Right atrium auricular region (tissue), 2 donors: ENCODE measurements around the gene MTF2. TPM values are rescaled to one million over a fixed set of nuclear protein-coding genes. Genes with fewer than 3 reads are reported as not detected.

ENCODE experiments used
- DNase-seq: peaks from one replicate; pipeline ENCODE4 v3.0.0-alpha.2; 2019; ENCODE audit warnings: low spot score
- H3K27ac ChIP-seq, 2 donors: fragments of 200-600 bp; sonication (generic); 1 replicate in 1 of 2; 2 replicates in 1 of 2; pipeline ENCODE4 v1.5.1; 2016 to 2019
- H3K27me3 ChIP-seq, 2 donors: fragments of 200-600 bp; sonication (generic); one replicate each; pipeline versions ENCODE4 v1.5.1 to v1.6.0; 2017 to 2019
- H3K36me3 ChIP-seq: fragments of 200-600 bp; sonication (generic); one replicate; pipeline ENCODE4 v1.5.1; 2016
- H3K4me1 ChIP-seq, 2 donors: fragments of 200-600 bp; sonication (generic); one replicate each; pipeline versions ENCODE4 v1.5.1 to v1.6.0; 2017 to 2019
- H3K4me3 ChIP-seq, 2 donors: fragments of 200-600 bp; sonication (generic); 1 replicate in 1 of 2; 2 replicates in 1 of 2; pipeline ENCODE4 v1.5.1; 2017 to 2019; ENCODE audit warnings: mild to moderate bottlenecking in 1 of 2, moderate library complexity in 1 of 2
- H3K9me3 ChIP-seq, 2 donors: fragments of 200-600 bp; sonication (generic); one replicate each; pipeline ENCODE4 v1.5.1; 2019
- total RNA-seq, 2 donors: library from RNA; depleted of rRNA; stranded (reverse); fragments of >200 nt; gene quantifications; one replicate each; pipeline ENCODE4 v1.1.0, GENCODE V29; 2016
- TF ChIP-seq, protein P1 (sequence below), 2 donors: fragments of 200-600 bp; sonication (generic); IDR thresholded peaks; one replicate each; pipeline ENCODE4 v1.5.1; 2019; ENCODE audit warnings: antibody characterized with exemption in 2 of 2

The MTF2 gene
- total RNA-seq, 2 donors from 2014 or later: 6.2 to 6.3 TPM

DNA sequence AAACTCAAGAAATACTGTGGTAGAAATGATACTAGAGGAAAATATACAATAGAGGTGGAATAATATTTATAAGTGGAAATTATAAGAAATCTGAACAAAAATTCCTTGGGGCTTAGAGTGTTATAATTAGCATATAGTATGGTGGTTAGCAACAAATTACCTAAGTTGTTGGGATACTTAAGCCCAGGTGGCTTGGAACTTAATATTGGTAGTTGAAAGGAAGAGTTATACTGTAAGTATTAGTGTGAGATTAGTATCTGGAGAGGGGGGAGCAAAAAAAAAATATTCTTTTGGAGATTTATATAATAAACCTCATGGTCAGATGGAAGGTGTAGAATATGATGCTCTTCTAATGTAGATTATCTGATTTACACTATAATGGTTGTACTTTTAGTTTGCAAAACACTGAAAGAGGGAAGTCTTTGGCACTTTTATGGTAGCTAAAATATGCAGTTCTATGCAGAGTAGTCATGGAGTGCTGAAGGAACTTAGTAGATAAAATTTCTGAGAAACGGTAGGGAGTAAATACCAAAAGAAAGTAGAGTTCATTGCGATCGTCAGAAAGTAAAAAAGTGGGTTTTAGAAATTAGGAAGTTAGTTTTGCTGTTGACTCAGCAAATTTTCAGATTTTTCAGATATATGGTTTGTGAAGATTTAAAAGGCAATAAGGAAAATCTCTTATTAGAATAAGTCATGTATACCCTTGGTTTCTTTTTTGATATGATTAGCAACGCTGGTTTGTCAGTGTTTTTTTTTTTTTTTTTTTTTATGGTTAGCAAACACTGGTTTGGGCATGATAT, 45.7 kb downstream of the MTF2 start:
- DNase-seq: no peak
- Histone ChIP-seq H3K27me3 (no peaks in the 10 kb centered on the region), H3K9me3 (no peaks in the 10 kb centered on the region), H3K4me3 (no peak overlapping the region), H3K36me3 (peaks cover 9% of the 10 kb centered on the region), H3K27ac (no peak overlapping the region), H3K4me1 (no peaks in the 10 kb centered on the region)
- TF ChIP-seq, protein P1, sequence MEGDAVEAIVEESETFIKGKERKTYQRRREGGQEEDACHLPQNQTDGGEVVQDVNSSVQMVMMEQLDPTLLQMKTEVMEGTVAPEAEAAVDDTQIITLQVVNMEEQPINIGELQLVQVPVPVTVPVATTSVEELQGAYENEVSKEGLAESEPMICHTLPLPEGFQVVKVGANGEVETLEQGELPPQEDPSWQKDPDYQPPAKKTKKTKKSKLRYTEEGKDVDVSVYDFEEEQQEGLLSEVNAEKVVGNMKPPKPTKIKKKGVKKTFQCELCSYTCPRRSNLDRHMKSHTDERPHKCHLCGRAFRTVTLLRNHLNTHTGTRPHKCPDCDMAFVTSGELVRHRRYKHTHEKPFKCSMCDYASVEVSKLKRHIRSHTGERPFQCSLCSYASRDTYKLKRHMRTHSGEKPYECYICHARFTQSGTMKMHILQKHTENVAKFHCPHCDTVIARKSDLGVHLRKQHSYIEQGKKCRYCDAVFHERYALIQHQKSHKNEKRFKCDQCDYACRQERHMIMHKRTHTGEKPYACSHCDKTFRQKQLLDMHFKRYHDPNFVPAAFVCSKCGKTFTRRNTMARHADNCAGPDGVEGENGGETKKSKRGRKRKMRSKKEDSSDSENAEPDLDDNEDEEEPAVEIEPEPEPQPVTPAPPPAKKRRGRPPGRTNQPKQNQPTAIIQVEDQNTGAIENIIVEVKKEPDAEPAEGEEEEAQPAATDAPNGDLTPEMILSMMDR (IDR thresholded peaks at IDR 0.05): no peak

DNA sequence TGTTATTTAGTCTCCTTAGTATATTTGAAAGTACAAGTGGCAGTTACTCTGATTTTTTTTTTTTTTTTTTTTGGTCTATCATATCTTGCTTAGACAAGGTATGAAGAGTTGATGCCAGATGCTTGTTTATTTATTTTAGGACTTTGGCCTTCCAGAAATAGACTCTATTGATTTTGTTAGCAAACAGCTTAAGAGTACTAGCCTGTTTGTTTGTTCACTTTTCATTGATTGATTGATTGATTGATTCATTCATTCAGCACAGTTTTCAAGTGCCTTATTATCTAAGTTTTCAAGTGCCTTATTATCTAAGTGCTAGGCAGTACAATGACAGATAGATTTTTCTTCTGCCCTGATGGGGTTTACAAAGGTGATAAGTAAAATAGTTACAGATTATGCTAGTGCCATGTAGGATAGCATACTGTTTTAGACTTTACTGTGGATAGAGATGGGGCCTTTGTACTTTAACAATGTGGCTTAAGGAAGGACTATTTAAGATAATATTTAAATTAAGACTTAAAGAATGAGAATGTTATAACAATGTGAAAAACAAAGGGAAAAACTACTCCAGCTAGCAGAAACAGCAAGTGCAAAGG, 50.5 kb downstream of the MTF2 start:
- Histone ChIP-seq H3K27ac (no peak overlapping the region), H3K27me3 (no peaks in the 10 kb centered on the region), H3K4me1 (no peaks in the 10 kb centered on the region), H3K9me3 (no peaks in the 10 kb centered on the region), H3K36me3 (peaks cover 4% of the 10 kb centered on the region), H3K4me3 (no peak overlapping the region)
- no peak for DNase-seq
- TF ChIP-seq, protein P1 (IDR thresholded peaks at IDR 0.05): no peak

DNA sequence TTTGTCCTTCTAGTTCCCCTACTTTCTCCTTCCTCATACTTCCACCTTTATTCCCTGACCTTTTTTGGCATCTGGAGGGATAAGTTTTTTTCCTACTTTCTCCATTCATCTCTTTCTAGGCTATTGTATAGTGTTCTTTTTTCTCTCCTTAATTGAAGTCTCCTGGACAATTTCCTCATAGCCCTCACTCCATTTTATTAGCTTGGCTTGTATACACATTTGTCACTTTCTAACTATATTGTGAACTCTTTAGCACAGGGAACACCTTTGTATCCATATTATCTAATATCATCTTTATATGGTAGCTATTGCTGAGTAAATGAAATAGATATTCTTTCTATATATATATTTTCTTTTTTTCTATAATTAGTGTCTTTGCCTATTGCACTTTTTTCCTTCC, 53.6 kb downstream of the MTF2 start:
- peaks cover 28% of the 10 kb centered on the region for H3K36me3 ChIP-seq
- TF ChIP-seq, protein P1 (IDR thresholded peaks at IDR 0.05): no peak

DNA sequence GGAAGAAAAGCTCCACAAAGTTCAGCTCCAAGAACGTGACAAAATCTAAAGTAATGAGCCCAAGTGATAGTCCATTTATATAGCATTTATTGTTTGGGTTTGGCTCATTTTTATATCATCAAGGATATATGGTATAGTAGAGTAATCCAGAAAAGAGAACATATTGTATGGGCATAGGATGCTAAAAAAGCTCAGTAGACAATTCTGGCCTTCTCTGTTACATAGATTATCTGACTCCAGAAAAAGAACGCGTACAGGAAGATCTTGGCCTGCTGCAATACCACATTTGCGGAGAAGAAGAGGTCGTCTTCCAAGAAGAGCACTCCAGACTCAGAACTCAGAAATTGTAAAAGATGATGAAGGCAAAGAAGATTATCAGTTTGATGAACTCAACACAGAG, 57.4 kb downstream of the MTF2 start:
- no peak overlapping the region for H3K27ac ChIP-seq
- H3K4me3 ChIP-seq: no peak overlapping the region
- no peak for DNase-seq
- H3K4me1 ChIP-seq: no peaks in the 10 kb centered on the region
- TF ChIP-seq, protein P1 (IDR thresholded peaks at IDR 0.05): no peak
- H3K9me3 ChIP-seq: no peaks in the 10 kb centered on the region
- H3K36me3 ChIP-seq: peaks cover 28% of the 10 kb centered on the region
- H3K27me3 ChIP-seq: no peaks in the 10 kb centered on the region

More for the DNA sequence above, 53.6 kb downstream of the MTF2 start:
- DNase-seq: no peak
- no peaks in the 10 kb centered on the region for H3K4me1 ChIP-seq
- no peak overlapping the region for H3K27ac ChIP-seq
- no peak overlapping the region for H3K4me3 ChIP-seq
- no peaks in the 10 kb centered on the region for H3K27me3 ChIP-seq
- H3K9me3 ChIP-seq: no peaks in the 10 kb centered on the region

DNA sequence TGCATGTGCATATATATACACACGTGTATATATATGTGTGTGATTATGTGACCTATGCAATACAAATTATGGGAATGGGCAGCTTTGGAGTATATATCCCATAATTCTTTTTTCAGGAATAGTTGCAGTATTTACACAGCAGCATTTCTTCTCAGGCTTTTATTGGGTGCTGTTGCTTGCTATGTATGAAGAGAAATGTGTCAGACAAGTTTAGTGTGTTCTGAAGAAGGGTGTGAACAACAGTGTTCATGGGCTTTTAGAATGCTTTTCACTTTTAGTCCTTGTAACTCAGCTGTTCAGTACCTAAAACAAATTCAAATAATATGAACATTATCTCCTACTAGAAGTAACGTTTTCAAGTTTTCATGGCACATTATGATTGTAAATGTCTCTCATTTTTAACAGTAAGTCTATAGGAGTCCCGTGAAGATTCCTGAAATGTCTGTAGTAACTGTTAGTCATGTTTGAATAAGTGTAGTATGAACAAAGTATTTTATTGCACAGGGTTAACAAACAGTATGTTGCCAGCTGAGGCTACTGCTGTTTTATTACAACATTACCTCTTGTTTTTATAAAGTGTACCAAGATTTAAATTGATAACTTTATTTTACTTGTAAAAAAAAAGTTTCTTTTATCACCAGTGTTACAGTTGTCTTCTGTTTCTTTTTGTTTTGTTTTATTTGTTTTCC, 58.7 kb downstream of the MTF2 start:
- Histone ChIP-seq H3K4me1 (no peaks in the 10 kb centered on the region), H3K9me3 (no peaks in the 10 kb centered on the region), H3K36me3 (peaks cover 28% of the 10 kb centered on the region), H3K4me3 (no peak overlapping the region), H3K27ac (no peak overlapping the region), H3K27me3 (no peaks in the 10 kb centered on the region)
- DNase-seq: no peak
- TF ChIP-seq, protein P1 (IDR thresholded peaks at IDR 0.05): no peak
